ENCODE results near the gene GZMA.
"Not testable (repeated sequence)": the region's sequence is repeated elsewhere in the genome, so short reads cannot be mapped to it uniquely, and the experiment has no call there.

Gene GZMA
- 1.6 to 9.1 reads per million in 2 experiments for total RNA-seq

DNA sequence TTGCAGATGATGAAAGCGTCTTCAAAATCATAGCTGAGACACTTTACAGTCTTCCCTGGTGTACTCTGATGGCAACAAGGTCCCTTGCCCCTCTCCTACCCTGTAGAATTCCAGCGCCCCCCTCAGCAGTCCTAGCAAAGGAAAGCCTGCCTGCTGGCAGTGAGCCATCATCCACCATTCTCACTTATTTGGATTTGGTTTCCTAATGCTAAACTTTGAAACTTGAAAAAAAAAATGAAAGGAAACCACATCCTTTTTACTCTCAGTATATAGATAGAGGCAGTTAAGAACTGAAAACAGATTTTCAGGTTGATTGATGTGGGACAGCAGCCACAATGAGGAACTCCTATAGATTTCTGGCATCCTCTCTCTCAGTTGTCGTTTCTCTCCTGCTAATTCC, at the start of gene GZMA:
Gene GZMA (plus strand): TSS at position 299 of the 400 bp plus-strand sequence. CDS start 37 bp downstream, at position 336.
- DNase-seq (ENCODE audit: low read depth): peak; percentile 36

GRCh38 chr5:55055183-55055582, 47.3 kb upstream of the GZMA start:
- no peak for DNase-seq (ENCODE audit: low read depth)

GRCh38 chr5:55062039-55062779, 40.2 kb upstream of the GZMA start:
- DNase-seq (ENCODE audit: low read depth): peak; percentile 10

- DNase-seq (ENCODE audit: low read depth): no peak
Measured at GRCh38 chr5:55063220-55063863, 39.1 kb upstream of the GZMA start.

- no peak for DNase-seq (ENCODE audit: low read depth)
Measured at GRCh38 chr5:55063899-55064298, 38.5 kb upstream of the GZMA start.

- no peak for DNase-seq (ENCODE audit: low read depth)
Measured at GRCh38 chr5:55064523-55064922, 37.9 kb upstream of the GZMA start.

DNA sequence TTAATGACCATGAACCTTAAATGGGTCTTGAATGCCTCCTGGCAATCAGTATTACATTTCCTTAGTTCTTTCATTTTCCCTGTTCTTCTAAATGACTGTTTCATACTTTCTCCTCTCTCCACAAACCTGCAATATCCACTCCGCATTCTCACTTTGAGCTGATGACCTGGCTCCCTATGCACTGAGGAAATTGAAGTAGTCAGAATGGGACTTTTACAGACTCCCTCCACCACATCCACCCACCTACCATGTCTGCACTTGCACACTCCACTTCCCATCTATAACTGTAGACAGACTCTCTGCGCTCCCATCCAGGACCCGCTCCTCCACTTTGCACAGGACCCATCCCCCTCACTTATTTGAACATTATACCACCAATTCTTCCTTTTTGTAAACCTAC, 36.2 kb upstream of the GZMA start:
- DNase-seq (ENCODE audit: low read depth): no peak

GRCh38 chr5:55070968-55071367, 31.5 kb upstream of the GZMA start:
- no peak for DNase-seq (ENCODE audit: low read depth)

GRCh38 chr5:55071413-55071812, 31.0 kb upstream of the GZMA start:
- DNase-seq (ENCODE audit: low read depth): no peak

DNA sequence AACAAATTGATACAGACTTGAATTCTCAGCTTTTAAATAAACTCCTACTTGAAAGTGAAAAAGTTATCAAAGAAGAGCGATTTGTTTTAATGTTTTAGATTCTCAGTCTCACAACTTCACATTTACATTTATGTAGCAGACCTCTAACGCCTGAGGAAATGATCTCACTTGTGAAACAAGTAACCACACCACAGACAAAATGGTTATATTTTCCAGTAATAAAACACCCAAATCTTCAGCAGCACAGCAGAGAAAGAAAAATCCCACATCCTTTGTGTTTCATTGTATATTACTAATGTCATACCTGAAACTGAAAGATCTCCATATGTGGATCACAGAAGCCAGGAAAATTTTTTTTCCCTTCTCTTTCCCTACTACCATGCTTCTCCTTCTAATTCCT, 29.8 kb upstream of the GZMA start:
- no peak for DNase-seq (ENCODE audit: low read depth)

DNA sequence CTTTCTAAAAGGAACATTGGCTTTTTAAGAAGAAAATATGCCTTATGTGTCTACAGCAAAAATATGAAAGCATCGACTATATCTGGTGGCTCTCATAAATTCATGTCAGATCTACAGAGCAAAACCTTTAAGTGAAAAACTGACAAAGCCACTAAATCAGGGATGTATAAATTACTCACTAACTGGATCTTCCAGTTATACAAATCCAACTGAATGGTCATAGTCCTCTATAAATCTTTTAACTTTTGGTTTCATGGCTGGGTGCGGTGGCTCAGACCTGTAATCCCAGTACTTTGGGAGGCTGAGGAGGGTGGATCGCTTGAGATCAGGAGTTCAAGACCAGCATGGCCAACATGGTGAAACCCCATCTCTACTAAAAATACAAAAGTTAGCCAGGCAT, 29.2 kb upstream of the GZMA start:
- DNase-seq (ENCODE audit: low read depth): no peak

DNA sequence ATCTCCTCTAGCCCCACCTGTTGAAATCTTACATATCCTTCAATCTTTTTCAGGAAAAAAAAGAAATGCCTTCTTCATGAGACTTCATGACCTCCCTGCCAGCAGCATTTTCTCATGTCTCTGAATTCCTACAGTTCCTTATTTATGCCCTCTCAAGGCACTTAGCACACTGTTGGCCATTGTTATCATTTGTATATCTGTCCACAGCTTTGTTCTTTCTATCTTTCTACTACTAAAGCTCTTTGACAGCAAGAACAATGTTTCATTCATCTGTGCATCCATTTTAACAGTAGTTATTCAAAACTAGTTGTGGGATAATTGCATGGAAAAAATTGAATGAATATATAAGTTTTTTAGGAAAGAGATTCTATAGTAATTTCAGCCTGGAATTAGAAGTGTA, 20.9 kb upstream of the GZMA start:
- DNase-seq (ENCODE audit: low read depth): no peak

DNA sequence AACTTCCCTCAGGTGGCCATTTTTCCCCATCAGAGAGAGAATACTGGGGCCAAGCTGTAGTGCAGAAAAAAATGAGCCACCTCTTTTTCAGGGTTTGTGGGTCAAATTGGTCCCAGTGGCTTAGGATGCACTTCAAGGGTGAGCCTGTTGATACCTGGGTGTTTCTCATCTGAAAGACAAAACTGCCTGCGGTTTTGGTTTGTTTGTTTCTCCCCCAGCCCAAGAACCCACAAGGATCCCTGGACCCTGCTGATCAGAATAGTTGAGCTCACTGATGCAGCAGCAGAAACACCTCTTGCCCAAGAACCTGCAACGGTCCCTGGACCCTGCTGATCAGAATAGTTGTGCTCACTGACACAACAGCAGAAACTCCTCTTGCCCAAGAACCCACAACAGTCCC, 13.1 kb upstream of the GZMA start:
- not testable (repeated sequence) for DNase-seq (ENCODE audit: low read depth)

GRCh38 chr5:55091011-55091410, 11.4 kb upstream of the GZMA start:
- not testable (repeated sequence) for DNase-seq (ENCODE audit: low read depth)

DNA sequence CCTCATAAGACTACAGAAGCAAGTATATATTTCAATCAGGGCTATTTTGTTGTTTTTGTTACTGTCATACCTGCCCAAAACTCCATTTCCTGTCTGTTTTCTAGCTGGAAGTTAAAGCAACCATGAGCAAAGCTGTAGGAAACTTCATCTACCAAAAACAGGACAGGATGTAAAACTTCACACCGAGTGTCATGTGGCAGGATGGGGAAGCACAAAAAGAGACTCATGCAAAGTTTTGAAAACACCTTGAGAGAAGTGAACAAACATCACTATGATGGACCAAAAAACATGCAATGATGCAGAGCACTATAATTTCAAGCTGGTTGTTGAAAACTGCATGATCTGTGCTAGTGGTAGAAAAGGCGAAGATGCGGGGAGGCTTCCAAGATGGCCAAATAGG, 6.3 kb upstream of the GZMA start:
- no peak for DNase-seq (ENCODE audit: low read depth)

GRCh38 chr5:55096861-55097260, 5.6 kb upstream of the GZMA start:
- peak; percentile 6 for DNase-seq (ENCODE audit: low read depth)

- not testable (repeated sequence) for DNase-seq (ENCODE audit: low read depth)
Measured at GRCh38 chr5:55101148-55101547, 1.3 kb upstream of the GZMA start.

GRCh38 chr5:55101556-55102276, 730 bp upstream of the GZMA start:
- DNase-seq (ENCODE audit: low read depth): no peak

DNA sequence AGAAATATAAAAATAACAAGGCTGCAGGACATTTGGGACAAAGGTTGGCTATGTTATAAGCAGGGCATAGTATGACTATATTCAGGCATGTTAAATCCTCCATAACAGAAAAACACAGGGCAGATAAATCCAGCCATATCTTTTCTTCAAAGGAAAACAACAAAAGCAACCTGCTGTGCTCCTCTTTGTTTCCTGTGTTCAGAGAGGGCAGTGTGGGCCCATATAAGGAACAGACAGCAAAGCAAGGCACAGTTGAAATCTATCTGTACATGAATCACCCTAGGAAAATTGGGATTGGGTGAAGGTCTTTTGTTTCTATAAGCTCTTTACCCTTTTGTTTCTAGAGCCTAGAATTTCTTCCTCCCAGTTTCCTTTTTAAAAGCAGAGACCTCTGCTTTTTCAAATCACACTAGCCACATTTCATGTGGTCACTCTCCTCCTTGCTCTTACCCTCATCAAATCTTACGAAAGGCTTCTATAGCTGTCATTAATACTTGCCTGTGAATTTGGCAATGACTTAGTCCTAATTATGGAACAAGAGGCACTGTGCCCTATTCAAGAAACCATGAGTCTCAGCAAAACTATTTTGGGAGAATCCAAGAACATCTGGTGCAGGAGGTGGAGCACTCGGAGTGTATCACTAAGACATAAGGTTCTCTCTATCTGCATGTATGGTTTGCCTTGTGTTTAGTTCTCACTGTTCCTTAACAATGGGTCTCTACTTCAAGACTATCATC, 1.8 kb downstream of the GZMA start:
- DNase-seq (ENCODE audit: low read depth): no peak

DNA sequence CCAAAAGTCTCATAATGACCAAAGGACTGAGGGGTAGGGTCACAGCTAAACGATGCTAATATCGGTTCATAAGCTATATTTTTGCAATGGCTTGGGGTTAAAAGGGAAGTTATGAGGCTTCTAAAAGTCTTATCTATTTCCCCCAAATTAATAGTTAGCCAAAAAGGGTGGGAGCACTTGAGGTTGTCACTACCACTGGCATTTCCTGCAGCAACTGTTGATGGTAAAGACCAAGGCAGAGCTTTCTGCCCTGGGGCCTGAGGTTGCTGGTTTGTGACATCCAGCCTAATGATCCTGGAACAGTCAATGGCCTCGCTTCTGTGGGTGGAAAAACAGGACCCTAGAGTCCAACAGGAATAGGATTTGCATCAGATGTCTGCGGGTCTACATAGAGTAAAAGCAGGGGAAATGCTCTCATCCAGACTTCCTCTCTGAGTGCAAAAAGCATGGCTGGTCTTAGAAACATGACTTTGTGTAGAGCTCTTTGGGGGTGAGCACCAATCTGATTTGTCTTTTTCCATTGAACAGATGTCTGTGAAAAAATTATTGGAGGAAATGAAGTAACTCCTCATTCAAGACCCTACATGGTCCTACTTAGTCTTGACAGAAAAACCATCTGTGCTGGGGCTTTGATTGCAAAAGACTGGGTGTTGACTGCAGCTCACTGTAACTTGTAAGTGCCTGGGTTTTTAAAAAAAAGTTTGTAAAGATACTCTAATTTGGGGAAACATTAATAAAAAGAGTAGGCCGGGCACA, 2.7 kb downstream of the GZMA start:
- DNase-seq (ENCODE audit: low read depth): no peak

GRCh38 chr5:55105976-55106375, 3.5 kb downstream of the GZMA start:
- DNase-seq (ENCODE audit: low read depth): not testable (repeated sequence)
